Smooth muscle cell (in vitro differentiated cells): Measurements from ENCODE around the gene ATG16L2. TPM values are rescaled to one million over a fixed set of nuclear protein-coding genes. Genes with fewer than 3 reads are reported as not detected.

ENCODE experiments used
- DNase-seq: peaks from one replicate; lab custom pipeline; 2025; ENCODE audit not compliant: unreplicated experiment; lab: John Stamatoyannopoulos, UW
- H2AFZ ChIP-seq: fragments of 200-600 bp; sonication (generic); 2 replicates; pipeline ENCODE4 v1.6.0; 2016; ENCODE audit warnings: antibody characterized with exemption, low read depth, mild to moderate bottlenecking
- H3F3A ChIP-seq: fragments of 200-600 bp; sonication (generic); 2 replicates; pipeline ENCODE4 v1.6.0; 2017; ENCODE audit warnings: antibody characterized with exemption, low read depth
- H3K27ac ChIP-seq: fragments of 200-600 bp; sonication (generic); 2 replicates; pipeline ENCODE4 v1.5.1; 2016; ENCODE audit warnings: low read depth, mild to moderate bottlenecking
- H3K27me3 ChIP-seq: fragments of 200-600 bp; sonication (generic); 2 replicates; pipeline ENCODE4 v1.6.1; 2016; ENCODE audit warnings: low read depth, mild to moderate bottlenecking
- H3K36me3 ChIP-seq: fragments of 200-600 bp; sonication (generic); 2 replicates; pipeline ENCODE4 v1.5.1; 2016; ENCODE audit warnings: low read depth
- H3K4me1 ChIP-seq: fragments of 200-600 bp; sonication (generic); 2 replicates; pipeline ENCODE4 v1.5.1; 2016; ENCODE audit warnings: low read depth
- H3K4me2 ChIP-seq: fragments of 200-600 bp; sonication (generic); 2 replicates; pipeline ENCODE4 v1.6.0; 2016; ENCODE audit warnings: mild to moderate bottlenecking
- H3K4me3 ChIP-seq: fragments of 200-600 bp; sonication (generic); 2 replicates; pipeline ENCODE4 v1.5.1; 2016; ENCODE audit warnings: mild to moderate bottlenecking
- H3K79me2 ChIP-seq: fragments of 200-600 bp; sonication (generic); 2 replicates; pipeline ENCODE4 v1.6.0; 2016; ENCODE audit warnings: low read depth, mild to moderate bottlenecking
- H3K9ac ChIP-seq: fragments of 200-600 bp; sonication (generic); 2 replicates; pipeline ENCODE4 v1.6.0; 2016; ENCODE audit warnings: low read depth
- H3K9me3 ChIP-seq: fragments of 200-600 bp; sonication (generic); replicated peaks from 2 replicates; pipeline ENCODE4 v1.5.1; 2016; ENCODE audit warnings: low read depth
- H4K20me1 ChIP-seq: fragments of 200-600 bp; sonication (generic); 2 replicates; pipeline ENCODE4 v1.6.0; 2016; ENCODE audit warnings: low read depth
- CTCF ChIP-seq: fragments of 200-600 bp; sonication (generic); IDR thresholded peaks from 2 replicates; pipeline ENCODE4 v1.5.1; 2017; ENCODE audit warnings: borderline replicate concordance, mild to moderate bottlenecking, antibody characterized with exemption; ENCODE audit not compliant: insufficient read depth, poor library complexity, severe bottlenecking
- WGBS: methylation state at CpG from one replicate; pipeline ENCODE4 v1.1.7; 2016; ENCODE audit warnings: low lambda C conversion rate; 5-methylcytosine and 5-hydroxymethylcytosine counted together
- polyA plus RNA-seq: library from polyadenylated mRNA; unstranded; fragments of >200 nt; fragmentation: Nextera tagmentation; extraction: Ambion mirVana; gene quantifications from 2 replicates; pipeline ENCODE4 v1.2.1, GENCODE V29; 2016
- total RNA-seq: library from RNA; depleted of rRNA; stranded (reverse); fragments of >200 nt; gene quantifications from 2 replicates; pipeline ENCODE4 v1.2.3, GENCODE V29; 2014

ATG16L2 gene
- total and polyA plus RNA-seq, 2 experiments from 2014 or later: 7.4 to 9.3 TPM

GRCh38 chr11:72820439-72821139 lies 6.4 kb downstream of the ATG16L2 start:
- DNase-seq: no peak
- Histone ChIP-seq H2AFZ (no peak overlapping the region), H3K27me3 (no peaks in the 10 kb centered on the region), H3K36me3 (no peaks in the 10 kb centered on the region), H3K27ac (no peak overlapping the region), H3K4me2 (no peak overlapping the region), H4K20me1 (no peaks in the 10 kb centered on the region), H3K79me2 (no peaks in the 10 kb centered on the region), H3K9ac (no peak overlapping the region), H3F3A (no peaks in the 10 kb centered on the region), H3K4me3 (no peak overlapping the region), H3K4me1 (peaks cover 7% of the 10 kb centered on the region), H3K9me3 (no peaks in the 10 kb centered on the region)
- 97% methylated on average over 15 of the region's 15 CpGs for WGBS
- TF ChIP-seq CTCF: no peak

DNA sequence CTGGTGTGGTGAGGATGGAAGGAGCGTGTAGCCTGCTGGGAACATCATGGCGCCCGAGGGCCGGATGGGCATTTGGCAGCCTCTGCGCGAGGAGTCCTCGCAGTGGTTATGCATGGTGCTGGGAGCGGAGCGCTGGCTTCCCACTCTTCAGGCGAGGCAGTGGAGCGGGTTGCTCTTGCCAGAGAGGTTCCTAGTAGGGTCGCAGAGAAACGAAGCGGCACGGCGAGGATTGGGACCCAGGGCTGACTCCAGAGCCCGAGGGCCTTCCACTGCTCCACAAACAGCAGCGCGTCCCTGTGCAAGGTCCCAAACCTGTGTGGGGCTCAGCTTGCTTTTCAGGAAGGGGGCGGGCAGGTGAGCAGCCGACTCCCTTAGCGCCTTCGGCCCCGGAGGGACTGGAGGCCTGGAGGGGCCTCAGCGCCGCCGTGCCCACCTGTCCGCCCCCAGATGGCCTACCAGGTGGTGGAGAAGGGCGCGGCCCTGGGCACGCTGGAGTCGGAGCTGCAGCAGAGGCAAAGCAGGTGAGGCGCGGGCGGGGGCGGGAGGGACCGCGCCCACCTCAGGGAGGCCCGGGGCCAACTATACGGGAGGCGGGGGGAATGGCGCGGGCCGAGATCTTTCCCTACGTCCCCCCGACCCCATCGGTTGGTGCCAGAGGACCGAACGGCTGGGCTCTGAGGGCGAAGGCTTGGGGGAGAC lies 7.2 kb downstream of the ATG16L2 start:
- no peak for DNase-seq
- Histone ChIP-seq H3K4me3 (peak overlapping the region; percentile 61), H4K20me1 (no peaks in the 10 kb centered on the region), H2AFZ (no peak overlapping the region), H3K27ac (no peak overlapping the region), H3K27me3 (no peaks in the 10 kb centered on the region), H3K36me3 (no peaks in the 10 kb centered on the region), H3K4me1 (peaks cover 7% of the 10 kb centered on the region), H3K79me2 (no peaks in the 10 kb centered on the region), H3F3A (no peaks in the 10 kb centered on the region), H3K9ac (no peak overlapping the region), H3K4me2 (peak overlapping the region; percentile 99), H3K9me3 (no peaks in the 10 kb centered on the region)
- no peak for TF ChIP-seq CTCF
- WGBS: 41% methylated on average over 46 of the region's 50 CpGs

DNA sequence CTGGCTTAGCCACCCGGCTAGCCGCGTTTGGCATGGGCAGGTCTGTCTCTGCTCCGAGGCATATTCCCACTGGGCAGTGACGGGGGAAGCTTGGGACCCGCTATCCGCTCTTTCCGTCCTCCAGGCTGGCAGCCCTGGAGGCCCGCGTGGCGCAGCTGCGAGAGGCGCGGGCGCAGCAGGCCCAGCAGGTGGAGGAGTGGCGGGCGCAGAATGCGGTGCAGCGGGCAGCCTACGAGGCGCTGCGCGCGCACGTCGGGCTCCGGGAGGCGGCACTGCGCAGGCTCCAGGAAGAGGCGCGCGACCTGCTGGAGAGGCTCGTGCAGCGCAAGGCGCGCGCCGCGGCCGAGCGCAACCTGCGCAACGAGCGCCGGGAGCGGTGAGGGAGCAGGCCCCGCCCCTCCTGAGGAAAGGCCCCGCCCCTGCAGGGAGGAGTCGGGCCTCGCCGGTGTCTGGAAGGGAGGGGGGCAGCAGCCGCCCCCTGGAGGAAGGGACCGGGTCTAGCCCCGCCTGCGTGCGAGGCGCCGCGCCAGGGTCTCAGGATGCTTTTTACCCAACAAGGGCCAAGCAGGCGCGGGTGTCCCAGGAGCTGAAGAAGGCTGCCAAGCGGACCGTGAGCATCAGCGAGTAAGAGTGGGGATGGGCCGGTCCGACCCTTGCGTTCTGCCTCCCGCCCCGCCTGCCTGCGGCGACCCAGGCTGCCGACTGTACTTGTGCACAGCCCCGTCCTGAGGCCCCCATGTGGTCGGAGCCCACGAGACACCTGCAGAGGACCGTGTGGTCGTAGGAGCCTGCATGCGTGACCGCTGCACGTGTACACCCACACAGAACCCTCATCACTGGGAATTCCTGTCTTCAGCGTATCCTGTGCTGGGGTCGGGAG lies 7.9 kb downstream of the ATG16L2 start:
- 2% methylated on average over 75 of the region's 82 CpGs for WGBS
- Histone ChIP-seq H3K27ac (no peak overlapping the region), H3K79me2 (no peaks in the 10 kb centered on the region), H3K4me2 (peak overlapping the region; percentile 99), H3K9me3 (no peaks in the 10 kb centered on the region), H3K4me3 (peak overlapping the region; percentile 61), H3K36me3 (no peaks in the 10 kb centered on the region), H3K9ac (no peak overlapping the region), H3K4me1 (peaks cover 7% of the 10 kb centered on the region), H3K27me3 (no peaks in the 10 kb centered on the region), H3F3A (no peaks in the 10 kb centered on the region), H4K20me1 (no peaks in the 10 kb centered on the region), H2AFZ (no peak overlapping the region)
- DNase-seq: peak; percentile 77
- peak; percentile 17 for TF ChIP-seq CTCF
